ENCODE results near the gene PCNX1.

PCNX1 gene

GRCh38 chr14:71142375-71143038 is 235.2 kb downstream of the PCNX1 start:
- TF ChIP-seq, protein P1, sequence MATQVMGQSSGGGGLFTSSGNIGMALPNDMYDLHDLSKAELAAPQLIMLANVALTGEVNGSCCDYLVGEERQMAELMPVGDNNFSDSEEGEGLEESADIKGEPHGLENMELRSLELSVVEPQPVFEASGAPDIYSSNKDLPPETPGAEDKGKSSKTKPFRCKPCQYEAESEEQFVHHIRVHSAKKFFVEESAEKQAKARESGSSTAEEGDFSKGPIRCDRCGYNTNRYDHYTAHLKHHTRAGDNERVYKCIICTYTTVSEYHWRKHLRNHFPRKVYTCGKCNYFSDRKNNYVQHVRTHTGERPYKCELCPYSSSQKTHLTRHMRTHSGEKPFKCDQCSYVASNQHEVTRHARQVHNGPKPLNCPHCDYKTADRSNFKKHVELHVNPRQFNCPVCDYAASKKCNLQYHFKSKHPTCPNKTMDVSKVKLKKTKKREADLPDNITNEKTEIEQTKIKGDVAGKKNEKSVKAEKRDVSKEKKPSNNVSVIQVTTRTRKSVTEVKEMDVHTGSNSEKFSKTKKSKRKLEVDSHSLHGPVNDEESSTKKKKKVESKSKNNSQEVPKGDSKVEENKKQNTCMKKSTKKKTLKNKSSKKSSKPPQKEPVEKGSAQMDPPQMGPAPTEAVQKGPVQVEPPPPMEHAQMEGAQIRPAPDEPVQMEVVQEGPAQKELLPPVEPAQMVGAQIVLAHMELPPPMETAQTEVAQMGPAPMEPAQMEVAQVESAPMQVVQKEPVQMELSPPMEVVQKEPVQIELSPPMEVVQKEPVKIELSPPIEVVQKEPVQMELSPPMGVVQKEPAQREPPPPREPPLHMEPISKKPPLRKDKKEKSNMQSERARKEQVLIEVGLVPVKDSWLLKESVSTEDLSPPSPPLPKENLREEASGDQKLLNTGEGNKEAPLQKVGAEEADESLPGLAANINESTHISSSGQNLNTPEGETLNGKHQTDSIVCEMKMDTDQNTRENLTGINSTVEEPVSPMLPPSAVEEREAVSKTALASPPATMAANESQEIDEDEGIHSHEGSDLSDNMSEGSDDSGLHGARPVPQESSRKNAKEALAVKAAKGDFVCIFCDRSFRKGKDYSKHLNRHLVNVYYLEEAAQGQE (IDR thresholded peaks at IDR 0.05; ENCODE audit: insufficient read depth in 1 of 2, low read depth in 2 of 2, low read length in 2 of 2), result no peak
- TF ChIP-seq TAF1 (IDR thresholded peaks at IDR 0.05; ENCODE audit: borderline replicate concordance, insufficient read depth, low read length) (no peak), FOXP2 (optimal IDR thresholded peaks at IDR 0.05; ENCODE audit: borderline replicate concordance, extremely low read depth, extremely low read length, insufficient read depth) (no peak), SIN3A (IDR thresholded peaks at IDR 0.05; ENCODE audit: borderline replicate concordance, insufficient read depth, low read length) (no peak), POLR2AphosphoS5 (IDR thresholded peaks at IDR 0.05; ENCODE audit: low read depth, low read length) (no peak)

GRCh38 chr14:71143381-71144290 is 236.4 kb downstream of the PCNX1 start:
- TF ChIP-seq TAF1 (IDR thresholded peaks at IDR 0.05; ENCODE audit: borderline replicate concordance, insufficient read depth, low read length), result no peak
- TF ChIP-seq SIN3A (IDR thresholded peaks at IDR 0.05; ENCODE audit: borderline replicate concordance, insufficient read depth, low read length), result no peak
- TF ChIP-seq FOXP2 (optimal IDR thresholded peaks at IDR 0.05; ENCODE audit: borderline replicate concordance, extremely low read depth, extremely low read length, insufficient read depth), result no peak
- TF ChIP-seq, protein P1 (IDR thresholded peaks at IDR 0.05; ENCODE audit: insufficient read depth in 1 of 2, low read depth in 2 of 2, low read length in 2 of 2), result no peak
- TF ChIP-seq POLR2AphosphoS5 (IDR thresholded peaks at IDR 0.05; ENCODE audit: low read depth, low read length), result no peak

- TF ChIP-seq FOXP2 (optimal IDR thresholded peaks at IDR 0.05; ENCODE audit: borderline replicate concordance, extremely low read depth, extremely low read length, insufficient read depth), result no peak
- TF ChIP-seq TAF1 (IDR thresholded peaks at IDR 0.05; ENCODE audit: borderline replicate concordance, insufficient read depth, low read length), result no peak
- no peak for TF ChIP-seq POLR2AphosphoS5 (IDR thresholded peaks at IDR 0.05; ENCODE audit: low read depth, low read length)
- TF ChIP-seq, protein P1 (IDR thresholded peaks at IDR 0.05; ENCODE audit: insufficient read depth in 1 of 2, low read depth in 2 of 2, low read length in 2 of 2), result no peak
- TF ChIP-seq SIN3A (IDR thresholded peaks at IDR 0.05; ENCODE audit: borderline replicate concordance, insufficient read depth, low read length), result no peak
Observed at GRCh38 chr14:71148627-71149026, 241.4 kb downstream of the PCNX1 start.

DNA sequence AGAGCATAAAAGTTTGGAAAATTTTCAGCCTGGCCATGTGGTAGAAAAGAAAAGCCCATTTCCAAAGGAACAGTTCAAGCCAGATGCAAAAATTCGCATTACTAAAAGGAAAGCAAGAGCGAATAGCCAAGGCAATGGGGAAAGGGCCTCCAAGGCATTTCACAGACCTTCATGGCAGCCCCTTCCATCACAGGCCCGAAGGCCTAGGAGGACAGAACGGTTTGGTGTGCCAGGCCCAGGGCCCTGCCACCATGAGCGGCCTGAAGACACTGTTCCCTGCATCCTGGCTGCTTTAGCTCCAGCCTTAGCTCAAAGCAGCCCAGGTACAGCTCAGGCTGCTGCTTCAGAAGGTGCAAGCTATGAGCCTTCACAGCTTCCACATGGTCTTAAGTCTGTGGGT is 243.5 kb downstream of the PCNX1 start:
- TF ChIP-seq FOXP2 (optimal IDR thresholded peaks at IDR 0.05; ENCODE audit: borderline replicate concordance, extremely low read depth, extremely low read length, insufficient read depth) (no peak), POLR2AphosphoS5 (IDR thresholded peaks at IDR 0.05; ENCODE audit: low read depth, low read length) (no peak), TAF1 (IDR thresholded peaks at IDR 0.05; ENCODE audit: borderline replicate concordance, insufficient read depth, low read length) (no peak)
- TF ChIP-seq, protein P1 (IDR thresholded peaks at IDR 0.05; ENCODE audit: insufficient read depth in 1 of 2, low read depth in 2 of 2, low read length in 2 of 2), result no peak

Measured in PFSK-1 (cell line).